ENCODE measurements around the gene CXCR2.
"Not testable (repeated sequence)": the region's sequence is repeated elsewhere in the genome, so short reads cannot be mapped to it uniquely, and the experiment has no call there.

CXCR2 gene

DNA sequence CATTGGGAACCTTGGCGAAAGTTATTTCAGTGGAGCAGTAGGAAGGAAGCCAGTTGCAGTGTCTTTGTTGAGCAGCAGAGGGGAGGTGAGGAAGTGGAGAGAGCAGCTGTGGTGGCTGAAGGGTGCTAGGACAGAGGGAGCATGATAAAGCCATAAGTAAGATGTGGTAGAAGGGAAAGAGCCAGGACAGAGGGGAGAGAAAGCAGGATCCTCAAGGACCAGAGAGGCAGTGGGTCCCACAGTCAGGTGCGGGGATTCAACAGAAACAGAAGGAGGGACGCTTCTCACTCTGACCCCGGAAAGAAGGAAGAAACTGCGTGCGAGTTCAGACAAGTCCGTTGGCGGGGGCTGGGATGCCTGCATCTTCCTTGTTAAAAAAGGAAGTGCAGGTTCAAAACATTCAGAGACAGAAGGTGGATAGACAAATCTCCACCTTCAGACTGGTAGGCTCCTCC is at the start of gene CXCR2:
Gene CXCR2 (plus strand): TSS at position 403 of the 455 bp plus-strand sequence. CDS start 8,774 bp downstream, outside the sequence.
- no peak for DNase-seq

DNA sequence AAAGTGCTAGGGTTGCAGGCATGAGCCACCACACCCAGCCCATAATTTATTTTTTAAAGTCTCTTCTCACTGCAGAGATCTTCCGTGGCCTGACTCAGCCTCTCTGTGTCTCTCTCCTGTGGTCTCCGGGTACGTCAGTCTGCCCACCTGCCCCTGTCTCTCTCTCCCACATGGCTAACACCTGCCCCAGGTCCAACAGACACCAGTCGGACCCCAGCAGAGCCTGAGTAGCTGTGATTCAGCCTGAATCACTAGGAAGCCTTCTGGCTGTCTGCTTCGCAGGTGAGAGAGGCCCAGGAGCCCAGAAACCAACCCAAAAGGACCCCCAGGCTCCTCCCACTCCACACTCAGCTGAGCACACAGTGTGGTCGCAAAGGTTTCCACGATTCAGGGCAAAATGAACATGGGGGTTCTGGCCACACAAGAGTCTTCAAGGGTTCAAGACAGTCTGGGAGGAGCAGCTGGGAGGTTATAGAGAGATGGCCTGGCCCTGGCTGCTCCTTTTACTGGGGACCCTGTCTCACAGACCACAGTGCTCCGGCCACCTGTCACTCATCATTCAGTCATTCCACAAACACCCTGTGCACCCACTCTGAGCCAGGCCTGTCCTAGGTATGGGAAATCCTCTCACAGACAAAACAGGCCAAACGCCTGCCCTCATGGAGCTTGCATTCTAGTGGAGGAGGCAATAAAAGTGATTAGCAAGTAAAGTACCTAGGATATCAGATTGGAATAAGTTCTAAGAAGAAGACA is 48.2 kb upstream of the CXCR2 start:
- no peak for DNase-seq

DNA sequence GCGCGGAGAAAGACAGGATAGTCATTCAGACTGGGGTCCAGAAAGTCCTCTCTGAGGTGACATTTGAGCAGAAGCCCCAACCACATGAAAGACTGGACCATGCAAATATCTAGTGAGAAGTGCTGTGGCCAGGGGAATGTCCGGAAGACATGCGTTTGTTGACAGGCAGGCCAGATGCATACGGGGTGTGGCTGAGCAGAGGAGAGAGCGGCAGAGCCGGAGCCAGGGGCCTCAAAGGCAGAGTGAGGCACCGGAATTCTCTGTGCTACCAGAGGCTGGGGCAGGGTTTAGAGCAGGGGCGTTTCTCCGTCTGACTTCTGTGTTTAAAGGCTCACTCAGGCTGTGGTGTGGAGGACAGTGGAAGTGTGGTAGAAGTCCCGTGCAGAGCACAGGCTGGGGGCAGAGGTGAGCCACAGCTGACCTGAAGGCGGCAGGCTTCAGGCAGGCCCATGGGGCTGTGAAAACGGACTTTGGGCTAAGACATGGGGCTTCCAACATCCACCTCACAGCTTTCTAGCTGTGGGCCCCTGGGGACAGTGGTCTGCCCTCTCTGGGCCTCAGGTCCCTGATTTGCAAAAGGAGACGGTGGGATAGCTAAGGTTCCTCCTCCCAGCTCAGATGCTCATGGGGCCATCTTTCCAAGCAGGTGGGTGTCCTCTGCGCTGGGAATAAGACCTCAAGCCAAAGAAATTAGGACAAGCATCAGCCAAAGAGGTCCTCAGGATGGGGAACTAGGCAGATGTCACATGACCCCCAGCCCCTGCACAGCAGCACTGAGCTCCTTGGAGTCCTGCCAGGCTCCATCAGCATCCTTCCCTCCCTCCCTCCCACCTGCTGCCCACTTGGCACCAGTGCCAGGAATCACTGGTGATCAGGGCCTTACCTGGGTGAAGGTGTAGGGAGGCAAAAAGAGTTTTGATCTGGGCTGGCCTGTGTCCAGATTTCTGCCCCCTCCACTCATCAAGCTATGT is 45.6 kb upstream of the CXCR2 start:
- DNase-seq, result no peak

DNA sequence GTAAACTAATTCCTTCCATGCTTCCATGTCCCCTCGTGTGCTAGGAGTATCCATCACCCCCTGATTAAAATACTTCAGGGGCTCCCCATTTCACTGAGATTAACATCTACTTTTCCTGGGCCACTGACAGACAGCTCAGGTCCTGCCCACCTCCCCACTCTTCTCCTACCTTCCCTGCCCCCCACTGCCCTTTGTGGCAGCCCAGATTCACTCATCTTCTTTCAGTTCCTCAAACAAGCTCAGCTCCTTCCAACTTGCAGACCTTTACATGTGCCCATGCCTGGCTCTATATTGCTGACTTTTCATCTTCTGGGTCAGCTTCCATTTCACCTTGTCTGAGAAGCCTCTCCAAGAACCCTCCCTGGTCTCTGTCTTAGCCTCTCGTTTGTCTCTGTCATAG is 44.8 kb upstream of the CXCR2 start:
- no peak for DNase-seq

DNA sequence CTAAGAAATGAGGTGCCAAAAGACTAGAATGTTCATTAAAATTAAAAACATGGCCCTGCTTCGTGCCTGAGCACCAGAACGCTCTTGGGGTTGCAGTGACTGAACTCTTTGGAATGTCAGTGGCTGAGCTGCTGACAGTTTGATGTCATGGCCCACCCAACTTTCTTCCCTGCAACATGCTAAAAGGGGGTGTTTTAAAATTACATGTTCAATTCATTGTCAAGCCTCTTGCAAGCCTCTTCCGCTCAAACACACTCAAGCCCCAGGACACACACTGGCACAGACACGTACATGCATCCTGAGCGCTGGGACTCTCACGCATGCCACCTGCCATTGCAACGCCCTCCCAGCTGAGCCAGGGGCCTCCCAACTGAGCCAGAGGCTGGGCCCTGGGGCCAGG is 44.1 kb upstream of the CXCR2 start:
- no peak for DNase-seq

DNA sequence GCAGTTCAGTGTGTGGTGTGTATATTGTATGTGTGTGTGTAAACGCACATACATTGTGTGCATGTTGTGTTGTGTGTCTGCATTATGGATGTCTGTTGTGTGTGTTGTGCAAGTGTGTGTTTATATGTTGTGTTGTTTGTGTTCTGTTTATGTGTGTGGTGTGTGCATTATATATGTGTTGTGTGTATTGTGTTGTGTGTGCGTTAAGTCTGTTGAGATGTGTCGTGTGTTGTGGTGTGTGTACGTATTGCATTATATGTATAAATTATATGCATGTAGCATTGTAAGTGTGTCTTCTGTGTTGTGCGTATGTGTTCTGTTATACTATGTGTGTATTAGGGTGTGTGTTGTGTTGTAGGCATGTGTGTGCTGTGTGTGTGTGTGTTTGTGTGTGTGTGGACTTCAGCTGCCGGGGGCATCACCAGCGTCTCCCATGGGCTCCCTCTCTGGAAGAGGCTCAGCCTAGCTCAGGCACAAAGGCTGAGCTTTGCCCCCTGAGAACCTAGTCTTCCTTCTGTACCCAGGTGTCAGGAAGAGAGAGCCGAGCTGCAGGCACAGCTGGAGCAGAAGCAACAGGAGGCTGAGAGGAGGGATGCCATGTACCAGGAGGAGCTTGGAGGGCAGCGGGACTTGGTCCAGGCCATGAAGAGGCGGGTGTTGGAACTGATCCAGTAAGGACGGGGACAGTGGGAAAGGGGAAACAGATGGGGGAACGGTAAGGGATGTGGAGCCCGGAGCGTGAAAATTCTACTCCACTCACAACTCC is 43.1 kb upstream of the CXCR2 start:
- no peak for DNase-seq

DNA sequence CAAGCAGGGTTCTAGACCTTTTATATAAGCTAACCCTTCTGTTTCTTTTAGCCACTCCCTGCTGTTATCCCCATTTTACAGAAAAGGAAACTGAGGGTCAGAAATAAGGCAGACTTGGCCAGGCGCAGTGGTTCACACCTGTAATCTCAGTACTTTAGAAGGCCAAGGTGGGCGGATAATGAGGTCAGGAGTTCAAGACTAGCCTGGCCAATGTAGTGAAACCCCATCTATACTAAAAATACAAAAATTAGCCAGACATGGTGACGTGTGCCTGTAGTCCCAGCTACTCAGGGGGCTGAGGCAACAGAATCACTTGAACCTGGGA is 42.5 kb upstream of the CXCR2 start:
- no peak for DNase-seq

DNA sequence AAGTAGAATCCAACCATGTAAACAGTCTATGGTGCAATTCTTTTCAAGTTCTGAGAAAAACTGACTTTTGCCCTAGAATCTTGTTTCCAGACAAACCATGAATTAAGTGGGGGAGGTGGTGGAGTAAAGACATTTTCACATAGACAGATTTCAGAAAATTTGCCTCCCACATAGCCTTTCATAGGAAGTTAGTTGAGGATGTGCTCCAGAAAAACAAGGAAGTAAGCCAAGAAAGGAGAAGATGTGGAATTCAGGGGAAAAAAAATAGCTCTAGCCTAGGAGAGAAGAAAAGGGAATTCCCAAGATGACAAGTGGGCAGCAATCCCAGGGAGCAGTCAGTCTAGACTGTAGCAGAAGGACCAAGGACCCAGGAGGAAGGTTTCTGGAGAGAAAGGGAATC is 39.4 kb upstream of the CXCR2 start:
- DNase-seq, result no peak

DNA sequence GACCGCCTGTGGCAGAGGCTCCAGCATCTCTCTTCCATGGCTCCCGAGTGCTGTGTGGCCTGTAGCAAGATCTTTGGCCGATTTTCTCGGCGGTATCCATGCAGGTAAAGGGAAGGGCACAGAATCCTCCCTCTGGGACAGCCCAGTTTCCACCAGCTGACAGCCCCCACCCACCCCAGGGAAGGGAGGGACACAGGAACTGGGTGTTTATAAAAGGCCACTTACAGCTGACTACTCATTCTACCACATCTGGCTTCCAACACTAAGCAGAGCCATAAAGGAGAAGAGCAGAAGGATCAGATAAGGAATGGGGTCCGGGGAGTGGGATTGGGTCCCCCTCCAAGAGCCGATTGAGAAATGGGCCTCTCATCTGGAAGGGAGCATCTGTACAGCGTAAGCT is 36.6 kb upstream of the CXCR2 start:
- no peak for DNase-seq

DNA sequence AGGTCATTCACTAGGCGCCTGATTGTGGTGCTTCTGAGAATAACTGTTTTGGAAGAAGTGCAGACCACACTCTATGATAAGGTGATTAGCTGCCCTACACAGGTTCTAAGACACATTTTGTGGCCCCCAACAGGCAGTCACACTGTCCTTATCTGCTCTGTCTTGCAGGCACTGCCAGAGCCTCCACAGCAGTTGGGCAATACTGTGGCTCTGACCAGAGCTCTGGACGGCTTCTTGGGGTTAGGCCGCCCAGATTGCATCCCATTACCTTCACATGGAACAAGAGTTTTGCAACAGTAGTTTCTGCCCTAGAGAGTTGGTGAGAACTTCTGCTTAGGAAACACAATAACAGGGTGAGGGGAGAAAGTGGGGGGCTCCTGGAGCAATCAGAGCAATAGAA is 34.1 kb upstream of the CXCR2 start:
- no peak for DNase-seq

DNA sequence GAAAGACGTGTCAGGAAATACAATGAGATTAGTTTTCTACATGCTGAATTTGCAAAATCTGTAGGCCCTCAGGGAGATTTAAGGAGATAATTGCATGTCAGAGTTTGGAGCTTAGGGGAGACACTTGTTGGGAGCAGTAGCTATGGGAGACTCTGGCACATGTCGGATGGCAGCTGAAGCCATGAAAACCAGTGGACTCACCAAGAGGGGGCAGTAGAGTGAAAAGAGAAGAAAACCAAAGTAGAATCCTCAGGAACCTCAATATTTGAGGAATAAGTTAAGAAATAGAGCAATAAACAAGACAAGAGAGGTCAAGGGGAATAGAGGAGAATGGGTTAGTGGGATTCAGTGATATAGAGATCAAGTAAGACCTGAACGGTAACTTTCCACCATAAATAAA is 31.9 kb upstream of the CXCR2 start:
- no peak for DNase-seq

DNA sequence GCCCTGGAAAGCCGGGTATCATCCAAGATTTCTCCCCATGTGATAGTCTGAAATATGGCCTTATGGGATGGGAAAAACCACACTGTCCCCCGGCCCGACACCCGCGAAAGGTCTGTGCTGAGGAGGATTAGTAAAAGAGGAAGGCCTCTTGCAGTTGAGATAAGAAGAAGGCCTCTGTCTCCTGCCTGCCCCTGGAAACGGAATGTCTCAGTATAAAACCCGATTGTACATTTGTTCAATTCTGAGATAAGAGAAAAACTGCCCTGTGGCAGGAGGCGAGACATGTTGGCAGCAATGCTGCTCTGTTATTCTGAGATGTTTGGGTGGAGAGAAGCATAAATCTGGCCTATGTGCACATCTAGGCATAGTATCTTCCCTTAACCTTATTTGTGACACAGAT is 30.0 kb upstream of the CXCR2 start:
- DNase-seq, result no peak

DNA sequence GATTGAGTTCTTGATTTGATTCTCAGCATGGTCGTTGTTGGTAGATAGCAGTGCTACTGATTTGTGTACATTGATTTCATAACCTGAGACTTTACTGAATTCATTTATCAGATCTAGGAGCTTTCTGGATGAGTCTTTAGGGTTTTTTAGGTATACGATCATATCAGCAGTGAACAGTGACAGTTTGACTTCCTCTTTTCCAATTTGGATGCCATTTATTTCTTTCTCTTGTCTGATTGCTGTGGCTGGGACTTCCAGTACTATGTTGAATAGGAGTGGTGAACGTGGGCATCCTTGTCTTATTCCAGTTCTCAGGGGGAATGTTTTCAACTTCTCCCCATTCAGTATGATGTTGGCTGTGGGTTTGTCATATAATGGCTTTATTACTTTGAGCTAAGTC is 27.9 kb upstream of the CXCR2 start:
- no peak for DNase-seq

DNA sequence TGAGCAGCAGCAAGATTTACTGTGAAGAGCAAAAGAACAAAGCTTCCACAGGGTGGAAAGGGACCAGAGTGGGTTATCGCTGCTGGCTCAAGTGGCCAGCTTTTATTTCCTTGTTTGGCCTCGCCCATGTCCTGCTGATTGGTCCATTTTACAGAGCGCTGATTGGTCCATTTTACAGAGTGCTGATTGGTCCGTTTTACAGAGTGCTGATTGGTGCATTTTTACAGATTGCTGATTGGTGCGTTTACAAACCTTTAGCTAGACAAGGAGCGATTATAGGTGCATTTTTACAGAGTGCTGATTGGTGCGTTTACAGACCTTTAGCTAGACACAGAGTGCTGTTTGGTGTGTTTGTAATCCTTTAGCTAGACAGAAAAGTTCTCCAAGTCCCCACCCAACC is 17.0 kb upstream of the CXCR2 start:
- not testable (repeated sequence) for DNase-seq

DNA sequence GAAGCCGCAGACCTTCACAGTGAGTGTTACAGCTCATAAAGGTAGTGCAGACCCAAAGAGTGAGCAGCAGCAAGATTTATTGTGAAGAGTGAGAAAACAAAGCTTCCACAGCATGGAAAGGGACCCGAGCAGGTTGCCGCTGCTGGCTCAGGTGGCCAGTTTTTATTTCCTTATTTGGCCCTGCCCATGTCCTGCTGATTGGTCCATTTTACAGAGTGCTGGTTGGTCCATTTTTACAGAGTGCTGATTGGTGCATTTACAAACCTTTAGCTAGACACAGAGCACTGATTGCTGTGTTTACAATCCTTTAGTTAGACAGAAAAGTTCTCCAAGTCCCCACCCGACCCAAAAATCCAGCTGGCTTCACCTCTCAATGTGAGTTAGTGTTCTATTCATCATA is 4.0 kb upstream of the CXCR2 start:
- not testable (repeated sequence) for DNase-seq

DNA sequence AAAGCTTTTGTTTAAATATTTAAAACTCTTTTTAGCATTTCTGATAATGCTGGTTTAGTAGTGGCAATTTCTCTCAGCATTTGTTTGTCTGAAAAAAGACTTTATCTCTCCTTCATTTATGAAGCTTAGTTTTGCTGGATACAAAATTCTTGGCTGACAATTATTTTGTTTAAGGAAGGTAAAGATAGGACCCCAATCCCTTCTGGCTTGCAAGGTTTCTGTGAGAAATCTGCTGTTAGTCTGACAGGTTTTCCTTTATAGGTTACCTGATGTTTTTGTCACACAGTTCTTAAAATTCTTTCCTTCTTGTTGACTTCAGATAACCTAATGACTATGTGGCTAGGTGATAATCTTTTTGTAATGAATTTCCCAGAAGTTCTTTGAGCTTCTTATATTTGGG is 3.5 kb upstream of the CXCR2 start:
- DNase-seq, result not testable (repeated sequence)

DNA sequence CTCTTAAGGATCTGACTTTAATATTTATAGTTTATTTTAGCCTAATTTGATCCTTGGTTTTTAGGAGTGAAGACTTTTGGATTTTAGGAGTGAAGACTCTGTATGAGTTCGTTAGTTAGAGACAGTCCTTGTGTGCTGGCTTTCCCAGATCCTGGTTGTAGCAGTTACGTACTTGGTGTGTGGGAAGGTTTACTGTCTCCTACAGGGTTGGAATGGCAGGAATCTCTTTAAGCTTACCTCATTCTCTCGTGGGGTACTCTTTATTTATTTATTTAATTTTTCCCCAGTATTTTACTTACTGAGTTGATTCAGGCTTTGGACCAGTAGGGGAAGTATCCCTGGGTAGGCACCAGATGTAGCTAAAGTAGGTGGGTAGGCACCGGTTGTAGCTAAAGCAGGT is 1.8 kb upstream of the CXCR2 start:
- DNase-seq, result no peak

DNA sequence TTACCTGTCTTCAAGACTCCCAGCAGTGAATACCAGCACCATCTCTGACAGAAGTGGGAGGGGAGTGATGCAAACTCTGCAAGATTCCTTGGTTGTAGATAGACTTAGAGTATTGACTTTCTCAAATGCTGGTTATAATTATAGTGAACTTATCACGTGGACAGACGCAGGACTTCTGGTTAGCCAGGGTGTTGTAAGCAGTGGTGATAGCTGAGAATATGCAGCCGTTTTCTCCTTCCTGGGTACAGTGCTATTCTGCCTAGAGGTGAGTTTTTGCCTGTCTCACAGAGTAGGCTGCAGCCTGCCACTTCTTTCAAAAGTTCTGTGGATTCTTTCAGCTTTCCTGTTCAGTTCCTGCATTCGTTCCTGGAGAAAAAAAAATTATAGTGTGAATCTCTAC is 733 bp upstream of the CXCR2 start:
- DNase-seq, result no peak

DNA sequence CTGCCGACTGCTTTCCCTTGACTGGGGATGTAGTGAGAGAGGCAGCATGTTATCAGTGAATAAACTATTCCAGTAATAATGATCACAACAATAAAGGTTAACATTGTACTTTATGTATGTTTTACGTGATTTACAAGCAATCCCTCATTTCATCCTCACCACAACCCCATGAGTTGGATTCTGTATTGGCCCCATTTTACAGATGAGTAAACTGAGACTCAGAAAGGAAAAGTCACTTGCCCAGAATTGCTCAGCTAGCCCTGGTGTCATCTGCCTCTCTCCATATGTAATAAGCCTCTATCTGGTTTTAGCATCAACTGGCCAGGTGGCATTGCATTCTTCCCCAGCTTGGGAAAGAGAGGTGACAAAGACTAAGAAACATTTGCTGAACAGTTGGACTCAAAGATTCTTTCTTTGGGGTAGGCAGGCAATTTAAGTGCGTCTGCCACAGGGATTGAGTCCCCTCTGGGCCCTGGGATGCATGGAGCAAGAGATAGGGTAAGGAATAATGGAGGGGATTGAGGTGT is 2.2 kb downstream of the CXCR2 start:
- DNase-seq, result no peak

DNA sequence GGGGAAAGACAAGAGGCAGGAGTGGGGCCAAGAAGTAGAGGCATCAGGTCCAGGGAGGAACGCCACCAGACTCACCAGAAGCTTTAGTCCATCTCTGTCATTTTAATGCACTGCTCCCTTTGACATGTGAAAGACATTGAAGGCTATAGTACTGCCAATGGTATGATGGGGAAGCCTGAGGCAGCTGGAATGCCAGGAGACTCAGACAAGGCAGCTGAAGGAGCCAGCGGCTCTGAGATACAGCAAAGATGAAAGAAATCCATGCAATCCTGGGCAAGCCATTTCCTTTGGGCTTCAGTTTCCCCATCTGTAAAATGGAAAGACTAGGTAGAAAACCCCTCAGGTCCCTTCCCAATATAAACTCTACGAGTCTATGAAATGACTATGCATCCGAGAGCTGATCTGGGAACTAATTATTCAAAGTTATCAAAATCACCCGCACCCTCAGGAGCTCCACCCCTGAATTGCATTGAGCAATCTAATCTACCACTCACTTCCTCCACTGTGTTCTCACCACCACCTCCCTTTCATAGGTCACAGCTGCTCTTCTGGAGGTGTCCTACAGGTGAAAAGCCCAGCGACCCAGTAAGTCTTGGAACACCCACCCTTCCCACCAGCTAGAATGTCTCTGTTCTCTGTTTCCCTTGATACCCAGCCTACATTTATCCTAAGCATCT is 3.1 kb downstream of the CXCR2 start:
- DNase-seq, result no peak

DNA sequence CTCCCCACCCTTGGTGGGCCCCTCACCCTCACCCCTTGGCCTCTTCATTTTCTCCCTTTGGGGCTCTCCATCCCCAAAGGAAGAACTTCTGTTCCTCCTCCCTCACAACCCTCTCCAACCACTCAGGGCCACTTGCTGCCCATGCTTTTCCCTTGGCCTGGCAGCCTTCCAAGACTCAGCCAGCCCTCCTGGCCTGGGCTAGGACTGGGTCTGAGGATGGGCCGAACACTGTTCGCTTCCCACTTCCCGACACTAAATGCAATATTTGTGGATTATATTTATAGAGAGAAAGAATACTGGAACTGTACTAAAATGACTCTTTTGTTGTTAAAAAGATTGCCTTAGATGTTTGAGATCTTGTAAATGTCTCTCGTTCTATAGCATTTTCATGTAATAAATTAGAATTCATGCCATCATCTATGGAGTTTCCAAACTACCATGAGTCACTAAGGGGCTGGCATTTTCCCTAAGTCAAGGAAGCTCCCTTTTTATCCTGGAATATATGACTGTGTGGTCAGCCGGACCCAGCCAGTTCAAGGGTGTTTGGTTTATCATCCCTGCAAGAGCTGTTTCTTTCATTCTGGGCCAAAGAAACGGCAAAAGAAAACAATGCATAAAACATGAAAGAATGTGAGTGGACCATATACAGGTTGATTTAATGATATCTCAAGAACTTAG is 3.8 kb downstream of the CXCR2 start:
- DNase-seq, result no peak

DNA sequence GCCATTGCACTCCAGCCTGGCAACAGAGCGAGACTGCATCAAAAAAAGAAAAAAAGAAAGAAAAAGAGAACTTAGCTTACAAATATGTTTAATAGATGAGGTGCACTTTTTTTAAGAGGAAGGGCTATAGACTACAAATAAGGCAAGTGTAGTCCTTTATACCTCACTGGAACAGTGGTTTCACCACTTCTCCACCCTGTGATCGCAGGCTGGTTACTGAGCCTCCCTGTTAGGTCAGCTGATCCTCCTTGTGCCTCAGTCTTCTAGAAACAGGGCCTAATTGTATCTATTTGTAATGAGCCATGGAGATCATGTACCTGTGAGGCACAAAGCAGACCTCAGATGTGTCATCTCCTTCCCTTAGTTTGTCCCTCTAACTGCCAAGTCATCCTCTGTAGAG is 4.5 kb downstream of the CXCR2 start:
- no peak for DNase-seq

Data from activated CD4-positive, alpha-beta T cell treated with anti-CD3 and anti-CD28 coated beads, Interleukin-2, amount 50 U/mL, for 48 hours (primary cell).